Ishikawa (cell line): ENCODE measurements around the gene UTP20.

Source experiments
- CEBPB ChIP-seq: IDR thresholded peaks from 2 replicates; pipeline ENCODE4 v1.6.1; 2012
- CREB1 ChIP-seq: IDR thresholded peaks from 2 replicates; pipeline ENCODE4 v1.6.1; 2012; ENCODE audit warnings: low read depth
- EGR1 ChIP-seq: IDR thresholded peaks from 2 replicates; pipeline ENCODE4 v1.6.1; 2012
- EP300 ChIP-seq: IDR thresholded peaks from 2 replicates; pipeline ENCODE4 v1.6.1; 2012; ENCODE audit warnings: borderline replicate concordance
- FOXM1 ChIP-seq: IDR thresholded peaks from 2 replicates; pipeline ENCODE4 v1.6.1; 2012; ENCODE audit warnings: low read depth, borderline replicate concordance
- MAX ChIP-seq: IDR thresholded peaks from 2 replicates; pipeline ENCODE4 v1.6.1; 2012
- NFIC ChIP-seq: IDR thresholded peaks from 2 replicates; pipeline ENCODE4 v1.6.1; 2012
- RAD21 ChIP-seq: IDR thresholded peaks from 2 replicates; pipeline ENCODE4 v1.6.1; 2012; ENCODE audit warnings: low read depth
- REST ChIP-seq: IDR thresholded peaks from 2 replicates; pipeline ENCODE4 v1.6.1; 2012; ENCODE audit warnings: low read depth, mild to moderate bottlenecking
- TAF1 ChIP-seq: IDR thresholded peaks from 2 replicates; pipeline ENCODE4 v1.6.1; 2012; ENCODE audit warnings: low read depth, mild to moderate bottlenecking
- TCF12 ChIP-seq: IDR thresholded peaks from 2 replicates; pipeline ENCODE4 v1.6.1; 2012; ENCODE audit warnings: low read depth
- TEAD4 ChIP-seq: IDR thresholded peaks from 2 replicates; pipeline ENCODE4 v1.6.1; 2012
- USF1 ChIP-seq: IDR thresholded peaks from 2 replicates; pipeline ENCODE4 v1.6.1; 2012
- YY1 ChIP-seq: IDR thresholded peaks from 2 replicates; pipeline ENCODE4 v1.6.1; 2012; ENCODE audit warnings: low read depth
- ZBTB7A ChIP-seq: IDR thresholded peaks from 2 replicates; pipeline ENCODE4 v1.6.1; 2012; ENCODE audit warnings: low read depth

The UTP20 gene

GRCh38 chr12:101280006-101280505 is at the start of gene UTP20:
Gene UTP20, plus strand, starts transcription at chr12:101280105. Its CDS starts 178 bp downstream, at chr12:101280283.
- TF ChIP-seq TCF12 (no peak), CEBPB (no peak), RAD21 (no peak), TAF1 (peak; percentile 87), CREB1 (no peak), EGR1 (no peak), MAX (peak; percentile 99), USF1 (peak; percentile 97), NFIC (no peak), YY1 (peak; percentile 99), FOXM1 (no peak), EP300 (no peak), ZBTB7A (no peak), TEAD4 (no peak), REST (no peak)

DNA sequence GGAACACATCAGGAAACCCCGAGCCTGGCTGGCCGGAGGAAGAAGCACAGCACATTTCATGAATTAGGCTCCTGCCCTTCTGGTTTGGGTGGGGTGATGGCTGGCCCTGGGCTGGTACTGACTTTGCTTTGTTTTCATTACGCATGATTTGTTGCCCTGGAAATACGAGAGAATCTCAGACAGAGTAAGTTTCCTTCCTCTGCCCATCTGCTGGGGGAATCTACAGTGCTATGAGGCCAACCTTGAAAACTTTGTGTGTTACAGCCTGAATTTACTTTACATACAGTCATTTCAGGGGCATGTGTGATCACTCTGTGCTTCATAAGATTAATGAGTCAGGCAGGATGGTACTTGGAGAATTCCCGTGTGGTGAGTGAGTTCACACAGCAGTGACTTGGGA is 49.4 kb upstream of the UTP20 start:
- TF ChIP-seq RAD21: no peak
- TF ChIP-seq CREB1: no peak
- no peak for TF ChIP-seq EP300
- TF ChIP-seq USF1: no peak
- TF ChIP-seq REST: no peak

GRCh38 chr12:101231636-101232035 is 48.3 kb upstream of the UTP20 start:
- TF ChIP-seq USF1: no peak
- TF ChIP-seq CEBPB: no peak
- TF ChIP-seq REST: no peak
- no peak for TF ChIP-seq EP300
- no peak for TF ChIP-seq CREB1
- TF ChIP-seq TAF1: no peak
- no peak for TF ChIP-seq EGR1
- TF ChIP-seq TCF12: no peak
- no peak for TF ChIP-seq NFIC
- TF ChIP-seq YY1: no peak

DNA sequence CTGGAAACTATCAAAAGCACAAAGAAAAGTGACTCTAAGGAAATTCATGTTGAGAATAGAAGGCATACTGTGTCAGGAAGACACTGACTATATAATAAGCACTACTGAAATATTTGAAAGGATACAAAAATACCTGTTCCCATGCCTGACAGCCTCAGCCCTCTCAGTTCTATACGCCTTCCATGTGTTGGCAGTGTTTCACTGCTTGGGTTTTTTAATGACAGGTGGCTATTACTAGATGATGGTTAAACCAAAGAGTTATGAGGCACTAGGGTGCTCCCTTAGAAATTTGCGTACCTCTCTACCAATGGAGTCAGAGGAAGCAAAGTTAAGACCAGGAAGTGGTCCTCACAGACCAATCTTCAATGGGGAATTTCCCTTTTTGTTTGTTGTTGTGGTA is 44.2 kb upstream of the UTP20 start:
- TF ChIP-seq EGR1 (no peak), NFIC (no peak), USF1 (no peak), EP300 (no peak)

- TF ChIP-seq YY1 (no peak), EP300 (no peak), USF1 (no peak), EGR1 (no peak), TCF12 (no peak), NFIC (no peak), FOXM1 (no peak), RAD21 (no peak), TAF1 (no peak)
Measured at GRCh38 chr12:101238306-101238705, 41.6 kb upstream of the UTP20 start.
